ENCODE measurements around the gene DPP6. TPM values are rescaled to one million over a fixed set of nuclear protein-coding genes. Genes with fewer than 3 reads are reported as not detected.

The DPP6 gene
- total RNA-seq, 1 donor from 2014 or later = not detected

GRCh38 chr7:154450451-154450850 lies 398.3 kb downstream of the DPP6 start:
- DNase-seq (ENCODE audit: low spot score) = no peak

- DNase-seq (ENCODE audit: low spot score) = no peak
Measured at GRCh38 chr7:154451480-154452457, 399.6 kb downstream of the DPP6 start.

GRCh38 chr7:154463794-154464193 lies 411.6 kb downstream of the DPP6 start:
- no peak for DNase-seq (ENCODE audit: low spot score)

GRCh38 chr7:154469652-154470051 lies 417.5 kb downstream of the DPP6 start:
- no peak for DNase-seq (ENCODE audit: low spot score)

- DNase-seq (ENCODE audit: low spot score) = no peak
Measured at GRCh38 chr7:154472343-154472742, 420.1 kb downstream of the DPP6 start.

GRCh38 chr7:154473360-154473759 lies 421.2 kb downstream of the DPP6 start:
- no peak for DNase-seq (ENCODE audit: low spot score)

- no peak for DNase-seq (ENCODE audit: low spot score)
Measured at GRCh38 chr7:154474903-154475520, 422.8 kb downstream of the DPP6 start.

- no peak for DNase-seq (ENCODE audit: low spot score)
Measured at GRCh38 chr7:154475864-154476263, 423.7 kb downstream of the DPP6 start.

- DNase-seq (ENCODE audit: low spot score) = no peak
Measured at GRCh38 chr7:154480817-154481216, 428.6 kb downstream of the DPP6 start.

- no peak for DNase-seq (ENCODE audit: low spot score)
Measured at GRCh38 chr7:154482863-154483262, 430.7 kb downstream of the DPP6 start.

- DNase-seq (ENCODE audit: low spot score) = no peak
Measured at GRCh38 chr7:154484406-154484805, 432.2 kb downstream of the DPP6 start.

- DNase-seq (ENCODE audit: low spot score) = no peak
Measured at GRCh38 chr7:154484943-154485342, 432.7 kb downstream of the DPP6 start.

GRCh38 chr7:154489897-154490296 lies 437.7 kb downstream of the DPP6 start:
- DNase-seq (ENCODE audit: low spot score) = no peak

- no peak for DNase-seq (ENCODE audit: low spot score)
Measured at GRCh38 chr7:154493594-154493993, 441.4 kb downstream of the DPP6 start.

GRCh38 chr7:154497751-154498150 lies 445.6 kb downstream of the DPP6 start:
- no peak for DNase-seq (ENCODE audit: low spot score)

GRCh38 chr7:154503962-154504550 lies 451.9 kb downstream of the DPP6 start:
- DNase-seq (ENCODE audit: low spot score) = no peak

GRCh38 chr7:154504918-154505317 lies 452.7 kb downstream of the DPP6 start:
- DNase-seq (ENCODE audit: low spot score) = no peak

- DNase-seq (ENCODE audit: low spot score) = no peak
Measured at GRCh38 chr7:154505362-154505761, 453.2 kb downstream of the DPP6 start.

- no peak for DNase-seq (ENCODE audit: low spot score)
Measured at GRCh38 chr7:154509192-154509591, 457.0 kb downstream of the DPP6 start.

GRCh38 chr7:154512121-154512833 lies 460.1 kb downstream of the DPP6 start:
- DNase-seq (ENCODE audit: low spot score) = no peak

- DNase-seq (ENCODE audit: low spot score) = no peak
Measured at GRCh38 chr7:154517768-154518167, 465.6 kb downstream of the DPP6 start.

- DNase-seq (ENCODE audit: low spot score) = no peak
Measured at GRCh38 chr7:154519229-154519628, 467.0 kb downstream of the DPP6 start.

Measured in ureter (tissue), 1 donor.